HepG2 (cell line): ENCODE data around the gene BTNL3. TPM values are rescaled to one million over a fixed set of nuclear protein-coding genes. Genes with fewer than 3 reads are reported as not detected.

Experiments used
- ATAC-seq: fragments of 200-7000 bp; cut with Tn5 transposase; 3 replicates; pipeline ENCODE4 v1.9.1; 2020; ENCODE audit warnings: mild to moderate bottlenecking, moderate library complexity
- BruUV-seq: library from RNA; stranded (reverse); fragments of 400-500 nt; replicated peaks from 2 replicates; lab custom pipeline; 2021; lab: Mats Ljungman, UMichigan
- CTCF ChIA-PET: fragments of 300-600 bp; formaldehyde crosslinking; extraction: SDS; loops from one replicate; lab custom pipeline; 2021; ENCODE audit warnings: low total read pairs, inconsistent platforms, low intra/inter-chr PET ratio; lab: Yijun Ruan, JAX
- POLR2A ChIA-PET: fragments of 350-600 bp; sonication (Branson Sonifier 250); formaldehyde crosslinking; loops from one replicate; lab custom pipeline; 2020; ENCODE audit warnings: antibody characterized with exemption, inconsistent platforms; lab: Yijun Ruan, JAX
- DNase-seq: peaks from one replicate; pipeline ENCODE4 v3.0.0-alpha.2; 2015; ENCODE audit warnings: low spot score
- FAIRE-seq: peaks from 3 replicates; lab custom pipeline; 2011; peaks lifted over from hg19 to GRCh38; lab: Jason Lieb, UNC
- H2AFZ ChIP-seq: one replicate; pipeline ENCODE4 v1.6.1; 2011; ENCODE audit warnings: low read length, inconsistent platforms
- H3K27ac ChIP-seq: fragments of 300-600 bp; 3 replicates; pipeline ENCODE4 v1.8.0; 2011; ENCODE audit warnings: mixed run types, mild to moderate bottlenecking, mixed read lengths, low read length, inconsistent platforms; ENCODE audit not compliant: insufficient read depth; ENCODE audit errors: extremely low read length
- H3K27me3 ChIP-seq, 2 experiments: fragments of 200-600 bp in 1 of 2; 2 replicates in 1 of 2; 3 replicates in 1 of 2; pipeline versions ENCODE4 v1.6.0 to v1.8.0; 2011; ENCODE audit warnings: low read length in 2 of 2, mild to moderate bottlenecking in 2 of 2, moderate library complexity in 2 of 2, inconsistent platforms in 1 of 2; ENCODE audit not compliant: insufficient read depth in 2 of 2, control insufficient read depth in 1 of 2
- H3K36me3 ChIP-seq, 2 experiments: fragments of 200-600 bp in 1 of 2; replicated peaks in 1 of 2; 2 replicates in 1 of 2; 3 replicates in 1 of 2; pipeline versions ENCODE4 v1.5.1 to v1.8.0; 2011; ENCODE audit warnings: low read length in 2 of 2, inconsistent platforms in 1 of 2; ENCODE audit not compliant: insufficient read depth in 2 of 2, control insufficient read depth in 1 of 2
- H3K4me1 ChIP-seq: 2 replicates; pipeline ENCODE4 v1.5.1; 2012; ENCODE audit warnings: low read length, inconsistent platforms; ENCODE audit not compliant: insufficient read depth
- H3K4me2 ChIP-seq: 2 replicates; pipeline ENCODE4 v1.6.0; 2011; ENCODE audit warnings: low read depth, low read length, inconsistent platforms
- H3K4me3 ChIP-seq, 3 experiments: fragments of 200-600 bp in 1 of 3; sonication (generic), shearing (Covaris generic) in 1 of 3; replicated peaks in 1 of 3; 2 replicates each; pipeline ENCODE4 v1.5.1; 2011 to 2016; ENCODE audit warnings: low read length in 3 of 3, inconsistent platforms in 2 of 3, low read depth in 2 of 3, mild to moderate bottlenecking in 2 of 3, control low read depth in 1 of 3, mixed read lengths in 1 of 3; ENCODE audit not compliant: insufficient read depth in 1 of 3
- H3K79me2 ChIP-seq: one replicate; pipeline ENCODE4 v1.6.1; 2011; ENCODE audit warnings: low read length, inconsistent platforms; ENCODE audit not compliant: insufficient read depth
- H3K9ac ChIP-seq: 2 replicates; pipeline ENCODE4 v1.6.0; 2011; ENCODE audit warnings: mild to moderate bottlenecking, low read depth, low read length, inconsistent platforms; ENCODE audit not compliant: insufficient read depth
- H3K9me3 ChIP-seq: 2 replicates; pipeline ENCODE4 v1.5.1; 2012; ENCODE audit warnings: mild to moderate bottlenecking, low read length
- H4K20me1 ChIP-seq: 2 replicates; pipeline ENCODE4 v1.6.0; 2011; ENCODE audit warnings: inconsistent platforms, mild to moderate bottlenecking, low read length, moderate library complexity; ENCODE audit not compliant: insufficient read depth
- BORCS8-MEF2B ChIP-seq: sonication (generic); formaldehyde crosslinking; IDR thresholded peaks from 2 replicates; pipeline ENCODE4 v1.8.0; 2022; ENCODE audit warnings: mild to moderate bottlenecking, missing genetic modification reagents
- EHMT2 ChIP-seq: fragments of 200-600 bp; sonication (generic); IDR thresholded peaks from 2 replicates; pipeline ENCODE4 v1.7.0; 2017; ENCODE audit warnings: antibody characterized with exemption, low read depth, low read length, borderline replicate concordance
- NFIC ChIP-seq: IDR thresholded peaks from 2 replicates; pipeline ENCODE4 v1.6.1; 2012; ENCODE audit warnings: mild to moderate bottlenecking, low read length, inconsistent platforms
- NPAS2 ChIP-seq: sonication (generic); formaldehyde crosslinking; IDR thresholded peaks from 2 replicates; pipeline ENCODE4 v1.8.0; 2022; ENCODE audit warnings: mild to moderate bottlenecking, missing genetic modification reagents, borderline replicate concordance
- PAF1 ChIP-seq: IDR thresholded peaks from 2 replicates; pipeline ENCODE4 v1.6.1; 2016; ENCODE audit warnings: missing genetic modification reagents, missing compliant biosample characterization
- PHF5A ChIP-seq: IDR thresholded peaks from one replicate; pipeline ENCODE4 v1.6.1; 2018; ENCODE audit warnings: low read depth, missing genetic modification reagents; ENCODE audit not compliant: unreplicated experiment
- SAP130 ChIP-seq: IDR thresholded peaks from 2 replicates; pipeline ENCODE4 v1.6.1; 2016; ENCODE audit warnings: low read depth
- ZBTB21 ChIP-seq: sonication (generic); formaldehyde crosslinking; IDR thresholded peaks from 2 replicates; pipeline ENCODE4 v1.4.0; 2020; ENCODE audit warnings: missing genetic modification reagents
- ZKSCAN1 ChIP-seq: fragments of 150-350 bp; IDR thresholded peaks from 2 replicates; pipeline ENCODE4 v1.6.1; 2014; ENCODE audit warnings: low read length
- ZNF292 ChIP-seq: sonication (generic); formaldehyde crosslinking; IDR thresholded peaks from 2 replicates; pipeline ENCODE4 v1.8.1; 2022; ENCODE audit warnings: mild to moderate bottlenecking, low read depth, missing genetic modification reagents, borderline replicate concordance
- ZNF33A ChIP-seq: sonication (generic); formaldehyde crosslinking; IDR thresholded peaks from 2 replicates; pipeline ENCODE4 v1.5.1; 2020; ENCODE audit warnings: missing genetic modification reagents, mild to moderate bottlenecking, moderate library complexity, borderline replicate concordance
- ZNF552 ChIP-seq: sonication (generic); formaldehyde crosslinking; IDR thresholded peaks from 2 replicates; pipeline ENCODE4 v1.9.0; 2022; ENCODE audit warnings: missing genetic modification reagents, mild to moderate bottlenecking, borderline replicate concordance
- WGBS: methylation state at CpG from one replicate; pipeline ENCODE4 v1.1.6; 2017; ENCODE audit warnings: low lambda C conversion rate; 5-methylcytosine and 5-hydroxymethylcytosine counted together
- in situ Hi-C: cut with HindIII; loops from 2 replicates; pipeline ENCODE4 v1.10.0; 2017; ENCODE audit warnings: low pct_unique_long_range_greater_than_20kb; ENCODE audit not compliant: extremely low pct_ligation_motif_present
- intact Hi-C: fragments of 100-400 bp; cut with micrococcal nuclease; formaldehyde crosslinking; loops from one replicate; pipeline ENCODE4 v1.10.0; 2022; ENCODE audit not compliant: unreplicated experiment
- polyA plus RNA-seq, 8 experiments: library from polyadenylated mRNA; depleted of rRNA in 3 of 8; stranded (reverse) in 7 of 8; unstranded in 1 of 8; fragments of >200 nt; fragmentation: Illumina TruSeq in 4 of 8; extraction: Trizol in 4 of 8; gene quantifications; 2 replicates each; pipeline versions ENCODE4 v1.2.1 to v1.2.3, GENCODE V29; 2011 to 2016; ENCODE audit warnings: low read depth in 4 of 8, missing spikeins in 1 of 8, mixed read lengths in 1 of 8; ENCODE audit not compliant: insufficient read depth in 1 of 8
- total RNA-seq, 5 experiments: library from RNA; depleted of rRNA; stranded (reverse); fragments of >200 nt; fragmentation: Illumina TruSeq; extraction: Trizol; gene quantifications; 2 replicates each; pipeline ENCODE4 v1.2.3, GENCODE V29; 2016; ENCODE audit warnings: low read depth in 1 of 5
- TF ChIP-seq, protein P1 (sequence below): sonication (generic); formaldehyde crosslinking; IDR thresholded peaks from 2 replicates; pipeline ENCODE4 v1.8.1; 2023; ENCODE audit warnings: mild to moderate bottlenecking, missing genetic modification reagents

Gene BTNL3
- total and polyA plus RNA-seq, 2 of the 13 experiments (the other 11 are each of a cell fraction or from before 2014, with no cell fraction given), result not detected

DNA sequence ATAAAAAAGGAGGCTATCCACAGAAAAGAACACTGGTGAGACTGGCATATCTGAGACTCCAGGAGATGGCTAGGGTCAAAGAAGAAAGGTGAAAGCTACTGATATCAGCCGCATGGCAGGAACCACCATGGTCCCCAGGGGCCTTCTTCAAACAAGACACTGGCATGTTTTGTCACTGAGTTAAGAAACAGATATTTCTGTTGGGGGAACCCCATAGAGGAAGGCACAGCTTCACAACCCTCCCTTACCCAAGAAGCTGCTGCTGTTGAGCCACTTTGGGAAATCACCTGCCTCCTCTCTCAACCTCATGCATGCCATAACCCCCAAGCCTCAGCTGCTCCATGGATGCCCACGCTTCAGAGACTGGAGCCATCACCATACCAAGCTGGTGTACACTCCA, 13.3 kb upstream of the BTNL3 start:
- Histone ChIP-seq H3K4me3 (no peak overlapping the region), H3K27me3 (no peaks in the 10 kb centered on the region), H2AFZ (no peak overlapping the region), H3K9me3 (no peaks in the 10 kb centered on the region), H3K79me2 (no peaks in the 10 kb centered on the region), H3K27ac (no peak overlapping the region), H3K4me2 (no peak overlapping the region), H3K36me3 (no peaks in the 10 kb centered on the region), H3K9ac (no peak overlapping the region), H3K4me1 (no peaks in the 10 kb centered on the region), H4K20me1 (no peaks in the 10 kb centered on the region)
- no peak for TF ChIP-seq EHMT2
- TF ChIP-seq ZNF552 (CRISPR knock-in tag), result no peak
- TF ChIP-seq NFIC, result no peak
- TF ChIP-seq ZKSCAN1, result no peak
- no peak for TF ChIP-seq PHF5A (CRISPR knock-in tag)
- TF ChIP-seq ZNF292 (CRISPR knock-in tag), result no peak
- TF ChIP-seq BORCS8-MEF2B (CRISPR knock-in tag), result no peak
- TF ChIP-seq SAP130, result no peak
- no peak for TF ChIP-seq PAF1 (CRISPR knock-in tag)
- TF ChIP-seq, protein P1, sequence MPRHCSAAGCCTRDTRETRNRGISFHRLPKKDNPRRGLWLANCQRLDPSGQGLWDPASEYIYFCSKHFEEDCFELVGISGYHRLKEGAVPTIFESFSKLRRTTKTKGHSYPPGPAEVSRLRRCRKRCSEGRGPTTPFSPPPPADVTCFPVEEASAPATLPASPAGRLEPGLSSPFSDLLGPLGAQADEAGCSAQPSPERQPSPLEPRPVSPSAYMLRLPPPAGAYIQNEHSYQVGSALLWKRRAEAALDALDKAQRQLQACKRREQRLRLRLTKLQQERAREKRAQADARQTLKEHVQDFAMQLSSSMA, result no peak
- TF ChIP-seq NPAS2 (CRISPR knock-in tag), result no peak
- TF ChIP-seq ZBTB21 (CRISPR knock-in tag), result no peak
- no peak for TF ChIP-seq ZNF33A (CRISPR knock-in tag)
- FAIRE-seq (no peak), ATAC-seq (no peak), DNase-seq (no peak)
- no TSS peak for BruUV-seq
- ChIA-PET POLR2A (no interaction called here), CTCF (no interaction called here)
- WGBS, result 0% methylated on average over 1 of the region's 2 CpGs
- in situ Hi-C loops, result no loop called here
- intact Hi-C loops, result no loop called here
